CD4-positive, CD25-positive, alpha-beta regulatory T cell (primary cell): ENCODE results near the gene TTC33. TPM values are rescaled to one million over a fixed set of nuclear protein-coding genes. Genes with fewer than 3 reads are reported as not detected.
A peak's percentile ranks its signal among the peaks of the same experiment; 100 is the strongest.
"Not testable (repeated sequence)": the region's sequence is repeated elsewhere in the genome, so short reads cannot be mapped to it uniquely, and the experiment has no call there.

Experiments
- ATAC-seq, 2 donors: fragments of 150-1000 bp; cut with Tn5 transposase; one replicate each; pipeline ENCODE4 v1.10.0; 2021; ENCODE audit warnings: low read depth in 2 of 2, moderate number of reproducible peaks in 2 of 2, moderate library complexity in 1 of 2
- DNase-seq, 3 donors: peaks; one replicate each; pipeline versions ENCODE4 v3.0.0 to v3.0.0-alpha.2; 2012 to 2022; ENCODE audit warnings: mixed read lengths in 1 of 3
- H3K27ac ChIP-seq: one replicate; pipeline ENCODE4 v1.7.0; 2013; ENCODE audit warnings: mild to moderate bottlenecking, low read length; ENCODE audit not compliant: insufficient read depth, poor library complexity, severe bottlenecking
- H3K27me3 ChIP-seq: one replicate; pipeline ENCODE4 v1.7.0; 2013; ENCODE audit warnings: low read length; ENCODE audit not compliant: control insufficient read depth, insufficient read depth
- H3K36me3 ChIP-seq: one replicate; pipeline ENCODE4 v1.7.0; 2013; ENCODE audit warnings: mild to moderate bottlenecking, low read length, moderate library complexity; ENCODE audit not compliant: control insufficient read depth, insufficient read depth
- H3K4me1 ChIP-seq: 2 replicates; pipeline ENCODE4 v1.7.0; 2013; ENCODE audit warnings: mild to moderate bottlenecking, low read length; ENCODE audit not compliant: insufficient read depth, control insufficient read depth, poor library complexity, severe bottlenecking
- H3K4me3 ChIP-seq: one replicate; pipeline ENCODE4 v1.7.0; 2013; ENCODE audit warnings: low read depth, mild to moderate bottlenecking, low read length, moderate library complexity
- H3K9me3 ChIP-seq, 2 experiments: 1 replicate in 1 of 2; 2 replicates in 1 of 2; pipeline ENCODE4 v1.7.0; 2013; ENCODE audit warnings: low read length in 2 of 2, mild to moderate bottlenecking in 1 of 2, moderate library complexity in 1 of 2; ENCODE audit not compliant: control insufficient read depth in 2 of 2
- H3K27ac Mint-ChIP-seq, 3 donors: one replicate each; pipeline ENCODE4 v1.8.0; 2020 to 2022; ENCODE audit warnings: mild to moderate bottlenecking in 3 of 3, mixed read lengths in 3 of 3, moderate library complexity in 2 of 3
- H3K27me3 Mint-ChIP-seq: one replicate; pipeline ENCODE4 v1.8.0; 2022; ENCODE audit warnings: mild to moderate bottlenecking, mixed read lengths
- H3K36me3 Mint-ChIP-seq: one replicate; pipeline ENCODE4 v1.8.0; 2020; ENCODE audit warnings: mixed read lengths
- H3K4me1 Mint-ChIP-seq, 4 donors: one replicate each; pipeline ENCODE4 v1.8.0; 2020 to 2022; ENCODE audit warnings: mixed read lengths in 4 of 4, mild to moderate bottlenecking in 1 of 4
- H3K4me3 Mint-ChIP-seq, 4 donors: one replicate each; pipeline ENCODE4 v1.8.0; 2020 to 2022; ENCODE audit warnings: mild to moderate bottlenecking in 4 of 4, mixed read lengths in 4 of 4, moderate library complexity in 3 of 4
- H3K9me3 Mint-ChIP-seq, 7 donors: one replicate each; pipeline ENCODE4 v1.8.0; 2020 to 2022; ENCODE audit warnings: mixed read lengths in 7 of 7, mild to moderate bottlenecking in 3 of 7, moderate library complexity in 2 of 7
- polyA plus RNA-seq, 4 donors: library from polyadenylated mRNA; unstranded; fragments of 300-500 nt; fragmentation: Illumina TruSeq; gene quantifications; one replicate each; pipeline ENCODE4 v1.2.3, GENCODE V29; 2021
- total RNA-seq: library from RNA; stranded (reverse); gene quantifications from one replicate; pipeline ENCODE4 v1.2.3, GENCODE V29; 2022

The TTC33 gene
- total and polyA plus RNA-seq, 5 donors from 2014 or later = 12.0 to 19.6 (median 16.7) TPM

- H3K4me1 Mint-ChIP-seq = peaks cover 49 to 76% (median 60%) of the 10 kb centered on the region in 4 donors
- peaks cover 33% of the 10 kb centered on the region for H3K36me3 Mint-ChIP-seq
- H3K4me3 Mint-ChIP-seq, H3K36me3 ChIP-seq, DNase-seq, ATAC-seq, H3K4me3 ChIP-seq, H3K27me3 ChIP-seq, H3K27me3 Mint-ChIP-seq, H3K4me1 ChIP-seq, H3K9me3 Mint-ChIP-seq, H3K9me3 ChIP-seq, H3K27ac ChIP-seq: not testable (repeated sequence)
- H3K27ac Mint-ChIP-seq = peak overlapping the region in 1 of 3 donors; percentile 32
Measured at GRCh38 chr5:40786664-40787063, 30.9 kb upstream of the TTC33 start.

GRCh38 chr5:40784916-40785315 is 29.2 kb upstream of the TTC33 start:
- no peaks in the 10 kb centered on the region for H3K4me1 ChIP-seq
- ATAC-seq (no peak), DNase-seq (no peak)
- H3K27ac Mint-ChIP-seq = no peak overlapping the region
- H3K36me3 ChIP-seq = peaks cover 4% of the 10 kb centered on the region
- peaks cover 30% of the 10 kb centered on the region for H3K36me3 Mint-ChIP-seq
- H3K27me3 ChIP-seq = no peaks in the 10 kb centered on the region
- H3K4me1 Mint-ChIP-seq = peaks cover 58 to 75% (median 63%) of the 10 kb centered on the region in 4 donors
- peaks cover 0 to 2% (median 0%) of the 10 kb centered on the region in 7 donors for H3K9me3 Mint-ChIP-seq
- H3K4me3 Mint-ChIP-seq = no peak overlapping the region
- no peak overlapping the region for H3K4me3 ChIP-seq
- H3K27me3 Mint-ChIP-seq = no peaks in the 10 kb centered on the region
- no peak overlapping the region for H3K27ac ChIP-seq
- H3K9me3 ChIP-seq = no peaks in the 10 kb centered on the region

- no peak for ATAC-seq
- no peak for DNase-seq
- H3K9me3 Mint-ChIP-seq = peaks cover 0 to 2% (median 0%) of the 10 kb centered on the region in 7 donors
- H3K4me1 Mint-ChIP-seq = peaks cover 60 to 76% (median 64%) of the 10 kb centered on the region in 4 donors
- Histone ChIP-seq H3K36me3 (peaks cover 4% of the 10 kb centered on the region), H3K27ac (no peak overlapping the region), H3K4me3 (no peak overlapping the region), H3K9me3 (no peaks in the 10 kb centered on the region), H3K4me1 (no peaks in the 10 kb centered on the region), H3K27me3 (no peaks in the 10 kb centered on the region)
- H3K27me3 Mint-ChIP-seq = no peaks in the 10 kb centered on the region
- H3K4me3 Mint-ChIP-seq = peak overlapping the region in 2 of 4 donors; percentile 21 to 23
- peaks cover 25% of the 10 kb centered on the region for H3K36me3 Mint-ChIP-seq
- peak overlapping the region in 2 of 3 donors; percentile 1 to 43 for H3K27ac Mint-ChIP-seq
Measured at GRCh38 chr5:40784027-40784653, 28.4 kb upstream of the TTC33 start.

- Mint-ChIP-seq H3K4me3 (no peak overlapping the region), H3K36me3 (peaks cover 7% of the 10 kb centered on the region), H3K27ac (no peak overlapping the region), H3K4me1 (peaks cover 53 to 61% (median 56%) of the 10 kb centered on the region in 4 donors), H3K9me3 (no peaks in the 10 kb centered on the region), H3K27me3 (no peaks in the 10 kb centered on the region)
- DNase-seq (no peak), ATAC-seq (no peak)
- H3K9me3 ChIP-seq = no peaks in the 10 kb centered on the region
- H3K4me3 ChIP-seq = no peak overlapping the region
- H3K4me1 ChIP-seq = no peaks in the 10 kb centered on the region
- no peak overlapping the region for H3K27ac ChIP-seq
- no peaks in the 10 kb centered on the region for H3K27me3 ChIP-seq
- H3K36me3 ChIP-seq = peaks cover 7% of the 10 kb centered on the region
Measured at GRCh38 chr5:40781843-40782409, 26.2 kb upstream of the TTC33 start.

GRCh38 chr5:40780858-40781257 is 25.1 kb upstream of the TTC33 start:
- no peaks in the 10 kb centered on the region for H3K27me3 Mint-ChIP-seq
- no peak for ATAC-seq
- no peak overlapping the region for H3K27ac ChIP-seq
- no peak overlapping the region for H3K4me3 Mint-ChIP-seq
- peak overlapping the region in 1 of 3 donors; percentile 55 for H3K27ac Mint-ChIP-seq
- H3K4me3 ChIP-seq = no peak overlapping the region
- no peaks in the 10 kb centered on the region for H3K27me3 ChIP-seq
- H3K36me3 ChIP-seq = peaks cover 16% of the 10 kb centered on the region
- DNase-seq = no peak
- H3K9me3 Mint-ChIP-seq = no peaks in the 10 kb centered on the region
- peaks cover 49 to 58% (median 57%) of the 10 kb centered on the region in 4 donors for H3K4me1 Mint-ChIP-seq
- H3K36me3 Mint-ChIP-seq = peaks cover 12% of the 10 kb centered on the region
- H3K9me3 ChIP-seq = no peaks in the 10 kb centered on the region
- no peaks in the 10 kb centered on the region for H3K4me1 ChIP-seq

GRCh38 chr5:40780199-40780598 is 24.4 kb upstream of the TTC33 start:
- no peak for ATAC-seq
- no peak for DNase-seq
- Mint-ChIP-seq H3K9me3 (no peaks in the 10 kb centered on the region), H3K27me3 (no peaks in the 10 kb centered on the region), H3K27ac (peak overlapping the region in 1 of 3 donors; percentile 55), H3K4me1 (peaks cover 44 to 58% (median 54%) of the 10 kb centered on the region in 4 donors), H3K36me3 (peaks cover 15% of the 10 kb centered on the region), H3K4me3 (no peak overlapping the region)
- Histone ChIP-seq H3K27me3 (no peaks in the 10 kb centered on the region), H3K4me3 (no peak overlapping the region), H3K9me3 (no peaks in the 10 kb centered on the region), H3K36me3 (peaks cover 23% of the 10 kb centered on the region), H3K4me1 (no peaks in the 10 kb centered on the region), H3K27ac (no peak overlapping the region)

GRCh38 chr5:40779561-40779960 is 23.8 kb upstream of the TTC33 start:
- H3K9me3 ChIP-seq = no peaks in the 10 kb centered on the region
- no peak overlapping the region for H3K4me3 Mint-ChIP-seq
- no peaks in the 10 kb centered on the region for H3K27me3 ChIP-seq
- H3K4me3 ChIP-seq = no peak overlapping the region
- no peak overlapping the region for H3K27ac ChIP-seq
- H3K27ac Mint-ChIP-seq = no peak overlapping the region
- H3K36me3 Mint-ChIP-seq = peaks cover 19% of the 10 kb centered on the region
- H3K36me3 ChIP-seq = peaks cover 29% of the 10 kb centered on the region
- ATAC-seq = no peak
- H3K9me3 Mint-ChIP-seq = no peaks in the 10 kb centered on the region
- H3K27me3 Mint-ChIP-seq = no peaks in the 10 kb centered on the region
- DNase-seq = no peak
- peaks cover 43 to 58% (median 51%) of the 10 kb centered on the region in 4 donors for H3K4me1 Mint-ChIP-seq
- no peaks in the 10 kb centered on the region for H3K4me1 ChIP-seq

- H3K36me3 Mint-ChIP-seq = peaks cover 24% of the 10 kb centered on the region
- ATAC-seq (no peak), DNase-seq (no peak)
- peaks cover 33 to 50% (median 40%) of the 10 kb centered on the region in 4 donors for H3K4me1 Mint-ChIP-seq
- Histone ChIP-seq H3K36me3 (peaks cover 43% of the 10 kb centered on the region), H3K4me3 (no peak overlapping the region), H3K4me1 (no peaks in the 10 kb centered on the region), H3K27ac (no peak overlapping the region), H3K27me3 (no peaks in the 10 kb centered on the region), H3K9me3 (no peaks in the 10 kb centered on the region)
- H3K27me3 Mint-ChIP-seq = no peaks in the 10 kb centered on the region
- peak overlapping the region in 1 of 3 donors; percentile 67 for H3K27ac Mint-ChIP-seq
- H3K9me3 Mint-ChIP-seq = no peaks in the 10 kb centered on the region
- H3K4me3 Mint-ChIP-seq = no peak overlapping the region
Measured at GRCh38 chr5:40778133-40778532, 22.4 kb upstream of the TTC33 start.
